ENCODE measurements around the gene VPS25.
"Not testable (repeated sequence)": the region's sequence is repeated elsewhere in the genome, so short reads cannot be mapped to it uniquely, and the experiment has no call there.

Gene VPS25

GRCh38 chr17:42769964-42770363, 3.3 kb upstream of the VPS25 start:
- not testable (repeated sequence) for DNase-seq

GRCh38 chr17:42772945-42773289, 332 bp upstream of the VPS25 start:
- DNase-seq, result no peak

- no peak for DNase-seq
Observed at GRCh38 chr17:42774066-42774745, 957 bp downstream of the VPS25 start.

- DNase-seq, result no peak
Observed at GRCh38 chr17:42775534-42776098, 2.4 kb downstream of the VPS25 start.

GRCh38 chr17:42778570-42778969, 5.3 kb downstream of the VPS25 start:
- no peak for DNase-seq

- no peak for DNase-seq
Observed at GRCh38 chr17:42779304-42779935, 6.2 kb downstream of the VPS25 start.

- no peak for DNase-seq
Observed at GRCh38 chr17:42779936-42780850, 6.9 kb downstream of the VPS25 start, which contains the start of gene WNK4. TSS of gene WNK4 (plus strand) at chr17:42780610. CDS start at chr17:42780699, 89 bp downstream.

- no peak for DNase-seq
Observed at GRCh38 chr17:42780851-42781638, 7.8 kb downstream of the VPS25 start.

GRCh38 chr17:42781639-42782165, 8.5 kb downstream of the VPS25 start:
- no peak for DNase-seq

- DNase-seq, result no peak
Observed at GRCh38 chr17:42782166-42783061, 9.2 kb downstream of the VPS25 start.

- no peak for DNase-seq
Observed at GRCh38 chr17:42783062-42783790, 10.0 kb downstream of the VPS25 start.

GRCh38 chr17:42783791-42784138, 10.5 kb downstream of the VPS25 start:
- no peak for DNase-seq

GRCh38 chr17:42784409-42784808, 11.2 kb downstream of the VPS25 start:
- DNase-seq, result no peak

- no peak for DNase-seq
Observed at GRCh38 chr17:42784811-42785592, 11.8 kb downstream of the VPS25 start.

- DNase-seq, result no peak
Observed at GRCh38 chr17:42787266-42787665, 14.0 kb downstream of the VPS25 start.

- no peak for DNase-seq
Observed at GRCh38 chr17:42791948-42792347, 18.7 kb downstream of the VPS25 start.

- no peak for DNase-seq
Observed at GRCh38 chr17:42792545-42792944, 19.3 kb downstream of the VPS25 start.

- no peak for DNase-seq
Observed at GRCh38 chr17:42795061-42795460, 21.8 kb downstream of the VPS25 start.

GRCh38 chr17:42795465-42795864, 22.2 kb downstream of the VPS25 start:
- DNase-seq, result no peak
